H1 (cell line): ENCODE measurements around the gene NLRC5. TPM values are rescaled to one million over a fixed set of nuclear protein-coding genes. Genes with fewer than 3 reads are reported as not detected.

Source experiments
- BACH1 ChIP-seq: IDR thresholded peaks from 2 replicates; pipeline ENCODE4 v1.6.1; 2012; ENCODE audit warnings: low read length, improper control_type of control experiment
- CTBP2 ChIP-seq: IDR thresholded peaks from 2 replicates; pipeline ENCODE4 v1.7.0; 2011; ENCODE audit warnings: borderline replicate concordance, mild to moderate bottlenecking, moderate library complexity, mixed read lengths, low read length; ENCODE audit not compliant: insufficient read depth, insufficient read length
- CTCF ChIP-seq, 3 experiments: IDR thresholded peaks; 1 replicate in 2 of 3; 2 replicates in 1 of 3; pipeline versions ENCODE4 v1.5.1 to v1.6.1; 2011; ENCODE audit warnings: low read length in 3 of 3, mild to moderate bottlenecking in 3 of 3, inconsistent platforms in 2 of 3, low read depth in 1 of 3, moderate library complexity in 1 of 3; ENCODE audit not compliant: insufficient read depth in 1 of 3; ENCODE audit errors: control extremely low read depth in 1 of 3
- E2F6 ChIP-seq: IDR thresholded peaks from 2 replicates; pipeline ENCODE4 v1.6.1; 2012; ENCODE audit warnings: inconsistent platforms
- EGR1 ChIP-seq: IDR thresholded peaks from 2 replicates; pipeline ENCODE4 v1.6.1; 2011; ENCODE audit warnings: low read depth, low read length, borderline replicate concordance
- FOSL1 ChIP-seq: IDR thresholded peaks from 2 replicates; pipeline ENCODE4 v1.6.1; 2011; ENCODE audit warnings: mild to moderate bottlenecking, low read depth, low read length, moderate library complexity; ENCODE audit not compliant: insufficient read depth
- JUN ChIP-seq: IDR thresholded peaks from 2 replicates; pipeline ENCODE4 v1.6.1; 2011; ENCODE audit warnings: low read depth, mild to moderate bottlenecking, improper control_type of control experiment, low read length
- JUND ChIP-seq: IDR thresholded peaks from 2 replicates; pipeline ENCODE4 v1.6.1; 2011; ENCODE audit warnings: mild to moderate bottlenecking, improper control_type of control experiment, low read length
- KDM1A ChIP-seq: fragments of 200-600, 300-600 bp; sonication (generic); IDR thresholded peaks from 2 replicates; pipeline ENCODE4 v1.7.1; 2016; ENCODE audit warnings: mild to moderate bottlenecking, low read length, borderline replicate concordance
- KDM5A ChIP-seq: fragments of 200-600 bp; IDR thresholded peaks from 2 replicates; pipeline ENCODE4 v1.7.1; 2012; ENCODE audit warnings: mild to moderate bottlenecking, low read length, inconsistent platforms, mixed read lengths
- MAFK ChIP-seq: IDR thresholded peaks from 2 replicates; pipeline ENCODE4 v1.6.1; 2012; ENCODE audit warnings: low read depth, mild to moderate bottlenecking, improper control_type of control experiment, low read length
- MAX ChIP-seq: IDR thresholded peaks from 2 replicates; pipeline ENCODE4 v1.6.1; 2012; ENCODE audit warnings: inconsistent platforms
- PHF8 ChIP-seq: fragments of 200-600 bp; sonication (generic); conservative IDR thresholded peaks from 2 replicates; pipeline ENCODE4 v1.7.1; 2012; ENCODE audit warnings: low read depth, mild to moderate bottlenecking, inconsistent platforms, low read length, moderate library complexity
- POU5F1 ChIP-seq: IDR thresholded peaks from 2 replicates; pipeline ENCODE4 v1.6.1; 2011; ENCODE audit warnings: low read depth, mild to moderate bottlenecking, low read length, moderate library complexity
- SP2 ChIP-seq: IDR thresholded peaks from 2 replicates; pipeline ENCODE4 v1.6.1; 2012; ENCODE audit warnings: mild to moderate bottlenecking, low read length, inconsistent platforms
- SUZ12 ChIP-seq: fragments of 200-600 bp; sonication (generic); IDR thresholded peaks from 2 replicates; pipeline ENCODE4 v1.6.1; 2012; ENCODE audit warnings: mild to moderate bottlenecking, inconsistent platforms, low read length, moderate library complexity, mixed read lengths
- TAF1 ChIP-seq: IDR thresholded peaks from 2 replicates; pipeline ENCODE4 v1.6.1; 2011; ENCODE audit warnings: mild to moderate bottlenecking, low read depth, low read length
- TEAD4 ChIP-seq: IDR thresholded peaks from 2 replicates; pipeline ENCODE4 v1.6.1; 2012; ENCODE audit warnings: low read depth, low read length, inconsistent platforms, mixed read lengths
- YY1 ChIP-seq: IDR thresholded peaks from 2 replicates; pipeline ENCODE4 v1.6.1; 2011; ENCODE audit warnings: low read depth, mild to moderate bottlenecking, low read length
- ZNF274 ChIP-seq: IDR thresholded peaks from 2 replicates; pipeline ENCODE4 v1.7.0; 2012; ENCODE audit warnings: low read length, borderline replicate concordance; ENCODE audit errors: extremely low read depth
- polyA plus RNA-seq, 7 experiments: library from polyadenylated mRNA; depleted of rRNA in 3 of 7; stranded (reverse) in 5 of 7; unstranded in 2 of 7; fragments of >200 nt in 5 of 7; fragments of 200-250 nt in 2 of 7; gene quantifications; 1 replicate in 5 of 7; 2 replicates in 1 of 7; 4 replicates in 1 of 7; pipeline versions ENCODE4 v1.2.1 to v1.2.3, GENCODE V29; 2011 to 2013; ENCODE audit warnings: missing spikeins in 2 of 7, mixed read lengths in 2 of 7
- total RNA-seq: library from RNA; stranded (reverse); fragmentation: NEBNext Ultra II Directional; extraction: Animal tissue kit (Norgen Biotek cat#: 25700); gene quantifications from 2 replicates; pipeline ENCODE4 v1.2.1, GENCODE V29; 2021

The NLRC5 gene
- total and polyA plus RNA-seq, 2 of the 8 experiments (the other 6 are each of a cell fraction or from before 2014, with no cell fraction given): 2.2 to 3.2 TPM

GRCh38 chr16:56988948-56989945 lies at the start of gene NLRC5 (continued):
- TF ChIP-seq PHF8 (peak; percentile 40), KDM1A (peak; percentile 59; the same call in 1 of the 2 replicates), POU5F1 (no peak), MAFK (no peak), KDM5A (no peak), SP2 (no peak), CTBP2 (no peak), BACH1 (no peak), YY1 (no peak), SUZ12 (peak; percentile 38; the same call in 1 of the 2 replicates), CTCF (IDR thresholded peaks at IDR 0.05; ENCODE audit: control extremely low read depth in 1 of 3, insufficient read depth in 1 of 3, low read depth in 1 of 3, low read length in 3 of 3) (no peak), MAX (peak; percentile 77; the same call in 1 of the 2 replicates), TEAD4 (no peak), JUND (no peak), JUN (no peak), FOSL1 (no peak), EGR1 (0 out of 2 replicates have a peak, but pooled peaks have one; percentile 52), E2F6 (peak; percentile 83), TAF1 (peak; percentile 70), ZNF274 (no peak)
